NCI-H1048 (cell line): ENCODE measurements around the gene MT1A.

ENCODE experiments used
- DNase-seq: peaks from one replicate; lab custom pipeline; 2025; lab: John Stamatoyannopoulos, UW

Gene MT1A

GRCh38 chr16:56632156-56632847 is 6.2 kb upstream of the MT1A start, which contains the start of gene MT1M:
Gene MT1M (plus strand): TSS chr16:56632659. CDS start chr16:56632732, 73 bp downstream.
- no peak for DNase-seq

GRCh38 chr16:56632848-56633365 is 5.6 kb upstream of the MT1A start:
- no peak for DNase-seq

GRCh38 chr16:56633535-56633934 is 4.9 kb upstream of the MT1A start:
- DNase-seq, result no peak

- no peak for DNase-seq
These were observed 3.6 kb upstream of the MT1A start for GRCh38 chr16:56634715-56635440.

- no peak for DNase-seq
These were observed 3.0 kb upstream of the MT1A start for GRCh38 chr16:56635441-56635967.

- no peak for DNase-seq
These were observed 1.7 kb upstream of the MT1A start for GRCh38 chr16:56636616-56637413.

- DNase-seq, result no peak
These were observed 579 bp downstream of the MT1A start for GRCh38 chr16:56639045-56639444.

GRCh38 chr16:56640076-56640475 is 1.6 kb downstream of the MT1A start:
- DNase-seq, result no peak

- DNase-seq, result no peak
These were observed 2.7 kb downstream of the MT1A start for GRCh38 chr16:56641166-56641565.

- DNase-seq, result no peak
These were observed 4.8 kb downstream of the MT1A start for GRCh38 chr16:56643080-56643778.

- no peak for DNase-seq
These were observed 5.4 kb downstream of the MT1A start for GRCh38 chr16:56643833-56644232.

GRCh38 chr16:56645311-56645710 is 6.8 kb downstream of the MT1A start:
- no peak for DNase-seq

GRCh38 chr16:56645838-56646237 is 7.4 kb downstream of the MT1A start:
- no peak for DNase-seq

- DNase-seq, result no peak
These were observed 9.4 kb downstream of the MT1A start for GRCh38 chr16:56647641-56648431.

GRCh38 chr16:56649271-56649670 is 10.8 kb downstream of the MT1A start:
- DNase-seq, result no peak

GRCh38 chr16:56649820-56650219 is 11.4 kb downstream of the MT1A start:
- DNase-seq, result no peak

GRCh38 chr16:56651586-56651985 is 13.1 kb downstream of the MT1A start, which contains the start of gene MT1B:
Gene MT1B (plus strand): TSS chr16:56651886. CDS start chr16:56651954, 68 bp downstream.
- DNase-seq, result no peak

GRCh38 chr16:56652600-56652999 is 14.1 kb downstream of the MT1A start:
- no peak for DNase-seq

- no peak for DNase-seq
These were observed 14.8 kb downstream of the MT1A start for GRCh38 chr16:56653218-56653617.

GRCh38 chr16:56657555-56658326 is 19.3 kb downstream of the MT1A start, which contains the start of gene MT1F:
Gene MT1F (plus strand): TSS chr16:56657959. CDS start chr16:56658059, 100 bp downstream.
- no peak for DNase-seq
